ENCODE data around the gene SORCS3. TPM values are rescaled to one million over a fixed set of nuclear protein-coding genes. Genes with fewer than 3 reads are reported as not detected.

The SORCS3 gene
- total RNA-seq, 1 experiment from 2014 or later: 0.04 TPM

DNA sequence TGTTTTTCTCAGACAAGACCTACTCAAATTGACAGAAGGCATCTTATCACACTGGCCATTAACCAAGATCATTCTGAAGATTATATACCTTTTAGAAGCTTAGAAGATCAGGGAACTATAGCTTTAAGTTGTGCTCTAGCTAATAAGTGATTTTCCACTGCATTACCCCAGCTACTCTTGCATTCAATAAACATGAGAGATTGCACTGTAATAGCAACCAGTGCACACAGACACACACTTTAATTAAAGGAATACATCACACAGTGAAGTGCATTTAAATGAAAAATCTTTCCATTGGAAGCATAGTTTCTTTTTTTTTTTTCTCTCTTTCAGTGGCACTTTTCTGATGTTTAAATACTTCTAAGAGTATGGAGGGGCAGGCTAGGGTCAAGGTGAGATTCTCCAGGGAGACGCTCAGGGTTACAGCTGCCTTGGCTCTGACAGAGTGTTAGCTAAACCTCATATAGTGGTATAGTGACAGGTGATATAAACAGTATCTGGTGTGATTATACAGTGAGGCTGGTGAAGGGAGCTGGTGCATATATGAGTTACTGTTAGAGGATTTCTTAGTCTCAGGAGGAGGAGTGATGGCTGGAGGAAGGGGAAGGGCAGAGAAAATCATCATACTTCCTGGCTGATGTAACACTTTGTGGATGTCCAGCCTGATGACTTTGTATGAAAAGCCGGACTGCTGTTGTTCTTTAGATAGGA, 369.5 kb downstream of the SORCS3 start:
- Histone ChIP-seq H2BK20ac (ENCODE audit: low read depth, low read length, poor library complexity, severe bottlenecking) (no peak overlapping the region), H4K8ac (replicated peaks; ENCODE audit: insufficient read length, low read depth, low read length) (no peak overlapping the region), H3K4me1 (ENCODE audit: insufficient read depth, low read length) (no peaks in the 10 kb centered on the region), H2BK15ac (ENCODE audit: low read depth, low read length) (no peak overlapping the region), H3K56ac (ENCODE audit: insufficient read length, low read depth, low read length) (no peak overlapping the region), H4K5ac (ENCODE audit: insufficient read length, low read depth, low read length) (no peak overlapping the region), H2BK120ac (ENCODE audit: low read depth, low read length, poor library complexity, severe bottlenecking) (no peak overlapping the region), H3K9me3 (ENCODE audit: control insufficient read depth, low read depth, low read length) (no peaks in the 10 kb centered on the region), H2BK5ac (ENCODE audit: insufficient read length, low read length) (no peak overlapping the region), H4K91ac (ENCODE audit: insufficient read length, low read depth, low read length) (no peak overlapping the region), H3K4ac (ENCODE audit: low read depth, low read length) (no peak overlapping the region), H2AFZ (ENCODE audit: low read length) (no peak overlapping the region), H3K79me1 (ENCODE audit: insufficient read depth, low read depth, low read length, poor library complexity, severe bottlenecking) (no peaks in the 10 kb centered on the region), H3K27ac (ENCODE audit: insufficient read length, low read depth, low read length) (no peak overlapping the region), H3K9ac (ENCODE audit: extremely low read depth, insufficient read length, low read length) (no peak overlapping the region), H3K4me2 (ENCODE audit: insufficient read depth, insufficient read length, low read length) (no peak overlapping the region), H2BK12ac (ENCODE audit: insufficient read length, low read depth, low read length) (no peak overlapping the region), H3K23ac (ENCODE audit: insufficient read length, low read depth, low read length) (no peak overlapping the region), H3K79me2 (ENCODE audit: insufficient read depth, low read length) (no peaks in the 10 kb centered on the region), H3K14ac (ENCODE audit: insufficient read depth, low read length) (no peak overlapping the region), H3K23me2 (ENCODE audit: insufficient read length, low read depth, low read length, poor library complexity, severe bottlenecking) (no peaks in the 10 kb centered on the region), H4K20me1 (ENCODE audit: control insufficient read depth, insufficient read depth, insufficient read length) (no peaks in the 10 kb centered on the region), H3K18ac (ENCODE audit: insufficient read length, low read depth, low read length) (no peak overlapping the region), H3K27me3 (ENCODE audit: insufficient read depth, low read length) (no peaks in the 10 kb centered on the region), H2AK5ac (ENCODE audit: insufficient read length, low read length) (no peak overlapping the region), H3T11ph (ENCODE audit: low read length) (no peak overlapping the region)
- Mint-ChIP-seq H3K36me3 (ENCODE audit: insufficient read depth in 1 of 3, low read depth in 3 of 3) (no peaks in the 10 kb centered on the region), H3K27me3 (ENCODE audit: low read depth) (no peaks in the 10 kb centered on the region; the same call in 1 of the 2 replicates), H3K4me1 (no peaks in the 10 kb centered on the region; a peak in 1 of 4 replicates), H3K4me3 (no peak overlapping the region), H3K9me3 (no peaks in the 10 kb centered on the region), H3K27ac (no peak overlapping the region)
- no peak for TF ChIP-seq CTCF (conservative IDR thresholded peaks at IDR 0.05)
- no peak for DNase-seq
- WGBS (ENCODE audit: extremely low coverage, insufficient read length, low lambda C conversion rate): no CpG with 5 or more reads among the region's 2 CpGs

Data from H9 (cell line).